ENCODE measurements around the gene BICRA.

The BICRA gene

GRCh38 chr19:47729799-47730520, 121.0 kb downstream of the BICRA start:
- H3K4me1 ChIP-seq (ENCODE audit: low read length): no peaks in the 10 kb centered on the region
- no peak for DNase-seq
- no peaks in the 10 kb centered on the region for H3F3A ChIP-seq (ENCODE audit: insufficient read depth, low read length)
- no peak overlapping the region for H3K4me3 ChIP-seq (ENCODE audit: low read length)
- H3K4me2 ChIP-seq (ENCODE audit: low read depth, low read length): no peak overlapping the region
- H3K9me3 ChIP-seq (replicated peaks; ENCODE audit: insufficient read depth, low read length): no peaks in the 10 kb centered on the region
- TF ChIP-seq EZH2phosphoT487 (IDR thresholded peaks at IDR 0.05; ENCODE audit: low read length) (no peak), EZH2 (optimal IDR thresholded peaks at IDR 0.05; ENCODE audit: low read depth, low read length) (no peak)
- TF ChIP-seq, protein P1, sequence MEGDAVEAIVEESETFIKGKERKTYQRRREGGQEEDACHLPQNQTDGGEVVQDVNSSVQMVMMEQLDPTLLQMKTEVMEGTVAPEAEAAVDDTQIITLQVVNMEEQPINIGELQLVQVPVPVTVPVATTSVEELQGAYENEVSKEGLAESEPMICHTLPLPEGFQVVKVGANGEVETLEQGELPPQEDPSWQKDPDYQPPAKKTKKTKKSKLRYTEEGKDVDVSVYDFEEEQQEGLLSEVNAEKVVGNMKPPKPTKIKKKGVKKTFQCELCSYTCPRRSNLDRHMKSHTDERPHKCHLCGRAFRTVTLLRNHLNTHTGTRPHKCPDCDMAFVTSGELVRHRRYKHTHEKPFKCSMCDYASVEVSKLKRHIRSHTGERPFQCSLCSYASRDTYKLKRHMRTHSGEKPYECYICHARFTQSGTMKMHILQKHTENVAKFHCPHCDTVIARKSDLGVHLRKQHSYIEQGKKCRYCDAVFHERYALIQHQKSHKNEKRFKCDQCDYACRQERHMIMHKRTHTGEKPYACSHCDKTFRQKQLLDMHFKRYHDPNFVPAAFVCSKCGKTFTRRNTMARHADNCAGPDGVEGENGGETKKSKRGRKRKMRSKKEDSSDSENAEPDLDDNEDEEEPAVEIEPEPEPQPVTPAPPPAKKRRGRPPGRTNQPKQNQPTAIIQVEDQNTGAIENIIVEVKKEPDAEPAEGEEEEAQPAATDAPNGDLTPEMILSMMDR (IDR thresholded peaks at IDR 0.05; ENCODE audit: low read length): no peak
- H4K20me1 ChIP-seq (ENCODE audit: insufficient read depth, low read length): no peaks in the 10 kb centered on the region
- H3K9me2 ChIP-seq (replicated peaks; ENCODE audit: insufficient read depth, low read length): no peaks in the 10 kb centered on the region
- peaks cover 87% of the 10 kb centered on the region for H3K27me3 ChIP-seq (replicated peaks; ENCODE audit: insufficient read depth, low read length)
- H2AFZ ChIP-seq (ENCODE audit: low read length): no peak overlapping the region
- no peak overlapping the region for H3K9ac ChIP-seq (ENCODE audit: low read length)
- H3K79me2 ChIP-seq (ENCODE audit: low read length): no peaks in the 10 kb centered on the region
- H3K27ac ChIP-seq (ENCODE audit: low read length): no peak overlapping the region
- H3K36me3 ChIP-seq (replicated peaks; ENCODE audit: insufficient read depth, low read length): no peaks in the 10 kb centered on the region

DNA sequence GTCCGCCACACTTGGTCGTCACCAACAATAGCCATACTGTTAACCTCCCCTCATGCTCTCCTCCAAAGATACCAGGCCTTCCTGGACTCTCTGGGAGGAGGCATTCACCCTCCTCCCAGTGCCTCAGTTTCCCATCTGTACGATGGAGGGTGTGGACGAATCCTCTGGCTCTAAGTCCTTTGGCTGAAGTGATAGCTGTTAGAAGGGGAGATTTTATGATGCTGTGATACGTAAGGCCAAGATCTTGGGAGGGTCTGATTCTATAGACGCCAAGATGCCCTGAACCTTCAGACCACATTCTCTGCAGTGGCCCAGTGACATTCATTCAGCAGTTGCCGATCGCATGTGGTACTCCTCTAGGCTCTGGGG, 121.6 kb downstream of the BICRA start:
- DNase-seq: no peak
- H3K9me3 ChIP-seq (replicated peaks; ENCODE audit: insufficient read depth, low read length): no peaks in the 10 kb centered on the region
- peaks cover 87% of the 10 kb centered on the region for H3K27me3 ChIP-seq (replicated peaks; ENCODE audit: insufficient read depth, low read length)
- no peak overlapping the region for H3K4me3 ChIP-seq (ENCODE audit: low read length)
- no peaks in the 10 kb centered on the region for H3K9me2 ChIP-seq (replicated peaks; ENCODE audit: insufficient read depth, low read length)
- H3K36me3 ChIP-seq (replicated peaks; ENCODE audit: insufficient read depth, low read length): no peaks in the 10 kb centered on the region
- no peaks in the 10 kb centered on the region for H3K79me2 ChIP-seq (ENCODE audit: low read length)
- H4K20me1 ChIP-seq (ENCODE audit: insufficient read depth, low read length): no peaks in the 10 kb centered on the region
- H3K27ac ChIP-seq (ENCODE audit: low read length): no peak overlapping the region
- no peak overlapping the region for H3K9ac ChIP-seq (ENCODE audit: low read length)
- TF ChIP-seq EZH2phosphoT487 (IDR thresholded peaks at IDR 0.05; ENCODE audit: low read length) (no peak), EZH2 (optimal IDR thresholded peaks at IDR 0.05; ENCODE audit: low read depth, low read length) (no peak)
- TF ChIP-seq, protein P1 (IDR thresholded peaks at IDR 0.05; ENCODE audit: low read length): no peak
- H2AFZ ChIP-seq (ENCODE audit: low read length): no peak overlapping the region
- H3K4me2 ChIP-seq (ENCODE audit: low read depth, low read length): no peak overlapping the region
- no peaks in the 10 kb centered on the region for H3F3A ChIP-seq (ENCODE audit: insufficient read depth, low read length)
- no peaks in the 10 kb centered on the region for H3K4me1 ChIP-seq (ENCODE audit: low read length)

GRCh38 chr19:47730910-47731309, 122.0 kb downstream of the BICRA start:
- H4K20me1 ChIP-seq (ENCODE audit: insufficient read depth, low read length): no peaks in the 10 kb centered on the region
- H3K9ac ChIP-seq (ENCODE audit: low read length): no peak overlapping the region
- no peaks in the 10 kb centered on the region for H3K9me3 ChIP-seq (replicated peaks; ENCODE audit: insufficient read depth, low read length)
- H3K9me2 ChIP-seq (replicated peaks; ENCODE audit: insufficient read depth, low read length): no peaks in the 10 kb centered on the region
- H2AFZ ChIP-seq (ENCODE audit: low read length): no peak overlapping the region
- H3K79me2 ChIP-seq (ENCODE audit: low read length): no peaks in the 10 kb centered on the region
- H3K4me1 ChIP-seq (ENCODE audit: low read length): no peaks in the 10 kb centered on the region
- H3F3A ChIP-seq (ENCODE audit: insufficient read depth, low read length): no peaks in the 10 kb centered on the region
- H3K4me3 ChIP-seq (ENCODE audit: low read length): no peak overlapping the region
- no peak overlapping the region for H3K4me2 ChIP-seq (ENCODE audit: low read depth, low read length)
- no peaks in the 10 kb centered on the region for H3K36me3 ChIP-seq (replicated peaks; ENCODE audit: insufficient read depth, low read length)
- H3K27ac ChIP-seq (ENCODE audit: low read length): no peak overlapping the region
- DNase-seq: no peak
- peaks cover 85% of the 10 kb centered on the region for H3K27me3 ChIP-seq (replicated peaks; ENCODE audit: insufficient read depth, low read length)
- TF ChIP-seq EZH2phosphoT487 (IDR thresholded peaks at IDR 0.05; ENCODE audit: low read length): no peak
- TF ChIP-seq, protein P1 (IDR thresholded peaks at IDR 0.05; ENCODE audit: low read length): no peak
- TF ChIP-seq EZH2 (optimal IDR thresholded peaks at IDR 0.05; ENCODE audit: low read depth, low read length): no peak
